HCT116 (cell line): ENCODE data around the gene MINK1. TPM values are rescaled to one million over a fixed set of nuclear protein-coding genes. Genes with fewer than 3 reads are reported as not detected.
A peak's percentile ranks its signal among the peaks of the same experiment; 100 is the strongest.

Experiments used
- ATAC-seq: fragments of 200-7000 bp; cut with Tn5 transposase; 2 replicates; pipeline ENCODE4 v1.9.1; 2020; ENCODE audit warnings: mild to moderate bottlenecking, moderate library complexity
- BruUV-seq: library from RNA; stranded (reverse); fragments of 400-500 nt; replicated peaks from 2 replicates; lab custom pipeline; 2021; lab: Mats Ljungman, UMichigan
- CTCF ChIA-PET: fragments of 300-600 bp; sonication (Branson Sonifier 250); formaldehyde crosslinking; loops from one replicate; lab custom pipeline; 2021; ENCODE audit warnings: antibody characterized with exemption; lab: Charles Lee
- POLR2A ChIA-PET: fragments of 300-600, 350-600 bp; sonication (Branson Sonifier 250); formaldehyde crosslinking; loops from one replicate; lab custom pipeline; 2021; ENCODE audit warnings: antibody characterized with exemption; lab: Charles Lee
- RAD21 ChIA-PET, 2 experiments: fragments of 300-600 bp; sonication (Branson Sonifier 250); formaldehyde crosslinking; loops; one replicate each; lab custom pipeline; 2023; ENCODE audit warnings: low total read pairs in 2 of 2; ENCODE audit not compliant: uncharacterized antibody in 2 of 2, unreplicated experiment in 2 of 2, low non-redundant PET in 1 of 2; lab: Charles Lee
- DNase-seq: peaks from one replicate; pipeline ENCODE4 v3.0.0-alpha.2; 2010; ENCODE audit warnings: low read depth, low spot score
- H2AFZ ChIP-seq: fragments of 200-600 bp; shearing (Covaris generic), sonication (generic); 2 replicates; pipeline ENCODE4 v1.6.1; 2017; ENCODE audit warnings: low read depth, mixed run types, mixed read lengths, antibody characterized with exemption, low read length; ENCODE audit not compliant: poor library complexity, severe bottlenecking
- H3K27ac ChIP-seq: 2 replicates; pipeline ENCODE4 v1.5.1; 2012; ENCODE audit warnings: low read depth, low read length
- H3K27me3 ChIP-seq: fragments of 200-600 bp; sonication (generic); 2 replicates; pipeline ENCODE4 v1.6.1; 2016; ENCODE audit warnings: mixed run types, low read length, mixed read lengths; ENCODE audit not compliant: insufficient read depth
- H3K36me3 ChIP-seq, 2 experiments: fragments of 200-500 bp in 1 of 2; fragments of 200-600 bp in 1 of 2; sonication (Bioruptor generic) in 1 of 2; sonication (generic) in 1 of 2; 2 replicates each; pipeline versions ENCODE4 v1.5.1 to v1.6.1; 2014 to 2016; ENCODE audit warnings: low read length in 2 of 2, inconsistent platforms in 1 of 2, mixed read lengths in 1 of 2, mixed run types in 1 of 2; ENCODE audit not compliant: insufficient read depth in 2 of 2, control insufficient read depth in 1 of 2
- H3K4me1 ChIP-seq, 2 experiments: fragments of 200-600 bp in 1 of 2; sonication (generic) in 1 of 2; 2 replicates each; pipeline versions ENCODE4 v1.5.1 to v1.6.1; 2012 to 2017; ENCODE audit warnings: low read length in 2 of 2, inconsistent platforms in 1 of 2, mild to moderate bottlenecking in 1 of 2, mixed read lengths in 1 of 2, mixed run types in 1 of 2, moderate library complexity in 1 of 2; ENCODE audit not compliant: insufficient read depth in 2 of 2, control insufficient read depth in 1 of 2
- H3K4me2 ChIP-seq: fragments of 200-600 bp; sonication (generic); 2 replicates; pipeline ENCODE4 v1.6.1; 2017; ENCODE audit warnings: mixed run types, low read length, mixed read lengths
- H3K4me3 ChIP-seq, 2 experiments: fragments of 200-600 bp in 1 of 2; sonication (generic) in 1 of 2; replicated peaks in 1 of 2; 2 replicates each; pipeline ENCODE4 v1.5.1; 2011 to 2016; ENCODE audit warnings: low read length in 2 of 2, control low read depth in 1 of 2, low read depth in 1 of 2, mild to moderate bottlenecking in 1 of 2, mixed read lengths in 1 of 2, mixed run types in 1 of 2
- H3K79me2 ChIP-seq: fragments of 200-600 bp; sonication (generic); 2 replicates; pipeline ENCODE4 v1.6.1; 2017; ENCODE audit warnings: mild to moderate bottlenecking, mixed run types, low read length, moderate library complexity, mixed read lengths; ENCODE audit not compliant: insufficient read depth
- H3K9ac ChIP-seq: fragments of 200-600 bp; sonication (generic); 2 replicates; pipeline ENCODE4 v1.6.1; 2016; ENCODE audit warnings: low read length, mixed read lengths
- H3K9me2 ChIP-seq: fragments of 200-600 bp; sonication (generic), shearing (Covaris generic); 2 replicates; pipeline ENCODE4 v1.6.1; 2017; ENCODE audit warnings: mixed run types, mild to moderate bottlenecking, moderate library complexity; ENCODE audit not compliant: insufficient read depth
- H3K9me3 ChIP-seq, 2 experiments: fragments of 200-500 bp in 1 of 2; fragments of 200-600 bp in 1 of 2; sonication (Bioruptor generic) in 1 of 2; sonication (generic) in 1 of 2; 2 replicates each; pipeline ENCODE4 v1.6.1; 2014 to 2017; ENCODE audit warnings: low read length in 2 of 2, mixed read lengths in 2 of 2, inconsistent platforms in 1 of 2, low read depth in 1 of 2, mild to moderate bottlenecking in 1 of 2, mixed run types in 1 of 2, moderate library complexity in 1 of 2; ENCODE audit not compliant: control insufficient read depth in 1 of 2, insufficient read depth in 1 of 2
- H4K20me1 ChIP-seq: fragments of 200-600 bp; sonication (generic), shearing (Covaris generic); 2 replicates; pipeline ENCODE4 v1.6.1; 2017; ENCODE audit warnings: mixed run types, mild to moderate bottlenecking, moderate library complexity; ENCODE audit not compliant: insufficient read depth
- EGR1 ChIP-seq: IDR thresholded peaks from 2 replicates; pipeline ENCODE4 v1.6.1; 2012; ENCODE audit warnings: low read depth
- ELF1 ChIP-seq: IDR thresholded peaks from 2 replicates; pipeline ENCODE4 v1.6.1; 2012; ENCODE audit warnings: low read depth, borderline replicate concordance
- EZH2phosphoT487 ChIP-seq: fragments of 200-600 bp; IDR thresholded peaks from 2 replicates; pipeline ENCODE4 v1.6.1; 2018; ENCODE audit warnings: antibody characterized with exemption, borderline replicate concordance
- JUND ChIP-seq: IDR thresholded peaks from 2 replicates; pipeline ENCODE4 v1.6.1; 2012
- MAX ChIP-seq: IDR thresholded peaks from 2 replicates; pipeline ENCODE4 v1.6.1; 2012
- POLR2A ChIP-seq: IDR thresholded peaks from 2 replicates; pipeline ENCODE4 v1.7.0; 2011; ENCODE audit warnings: borderline replicate concordance; ENCODE audit not compliant: insufficient read depth, insufficient read length; ENCODE audit errors: extremely low read depth
- POLR2AphosphoS5 ChIP-seq: IDR thresholded peaks from 2 replicates; pipeline ENCODE4 v1.6.1; 2011; ENCODE audit warnings: mild to moderate bottlenecking, low read depth, low read length, moderate library complexity
- RAD21 ChIP-seq: IDR thresholded peaks from 2 replicates; pipeline ENCODE4 v1.6.1; 2012; ENCODE audit warnings: low read depth, mild to moderate bottlenecking
- REST ChIP-seq: IDR thresholded peaks from 2 replicates; pipeline ENCODE4 v1.6.1; 2012; ENCODE audit warnings: low read depth
- TCF7L2 ChIP-seq: IDR thresholded peaks from 2 replicates; pipeline ENCODE4 v1.7.0; 2011; ENCODE audit warnings: borderline replicate concordance, inconsistent platforms; ENCODE audit not compliant: insufficient read depth, insufficient read length; ENCODE audit errors: extremely low read depth
- ZFX ChIP-seq: fragments of 450-650 bp; IDR thresholded peaks from 2 replicates; pipeline ENCODE4 v1.6.1; 2017
- ZNF274 ChIP-seq: fragments of 200-500 bp; sonication (Bioruptor generic); IDR thresholded peaks from 2 replicates; pipeline ENCODE4 v1.6.1; 2014; ENCODE audit warnings: mild to moderate bottlenecking, low read depth, low read length, inconsistent platforms
- intact Hi-C: fragments of 100-400 bp; cut with micrococcal nuclease; formaldehyde crosslinking; loops from 2 replicates; pipeline ENCODE4 v1.10.0; 2022
- total RNA-seq: library from RNA; stranded (reverse); gene quantifications from one replicate; pipeline ENCODE4 v1.2.1, GENCODE V29; 2021; ENCODE audit not compliant: unreplicated experiment

Gene MINK1
- total RNA-seq, 1 experiment from 2014 or later, result 85.2 TPM

DNA sequence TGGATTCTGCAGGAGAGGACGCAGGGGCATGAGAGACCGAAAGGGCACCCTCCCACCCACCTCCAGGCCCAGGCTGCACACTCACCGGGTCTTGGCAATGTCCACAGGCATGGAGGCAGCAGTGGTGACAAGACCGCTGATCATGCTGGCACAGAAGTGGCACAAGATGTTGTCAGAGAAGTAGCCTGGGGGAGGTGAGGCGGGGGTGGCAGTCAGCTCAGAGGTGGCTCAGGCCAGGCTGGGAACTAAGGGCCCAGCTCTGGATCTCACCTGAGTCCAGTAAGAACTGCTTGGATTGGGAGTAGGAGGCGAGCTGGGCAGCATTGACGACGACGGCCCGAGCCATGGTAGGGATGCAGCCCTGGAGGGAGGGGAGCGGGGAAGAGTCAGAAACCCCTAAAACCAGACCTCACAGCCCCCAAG is 104.9 kb downstream of the MINK1 start:
- H3K4me2 ChIP-seq, result peak overlapping the region; percentile 100
- CTCF ChIA-PET, result no interaction called here
- H3K4me1 ChIP-seq, result peaks cover 16 to 38% of the 10 kb centered on the region in 2 experiments
- no peaks in the 10 kb centered on the region for H3K9me2 ChIP-seq
- H3K36me3 ChIP-seq, result peaks cover 0 to 21% of the 10 kb centered on the region in 2 experiments; a peak in 1 of 4 replicates
- H3K79me2 ChIP-seq, result peaks cover 46% of the 10 kb centered on the region
- no peak overlapping the region for H2AFZ ChIP-seq
- no peaks in the 10 kb centered on the region for H3K9me3 ChIP-seq
- BruUV-seq, result no TSS peak
- intact Hi-C loops, result no loop called here
- H3K9ac ChIP-seq, result peak overlapping the region; percentile 96
- H3K27ac ChIP-seq, result no peak overlapping the region
- TF ChIP-seq EZH2phosphoT487, result no peak
- TF ChIP-seq ZFX, result no peak
- no peak for TF ChIP-seq JUND
- no peak for TF ChIP-seq RAD21
- TF ChIP-seq EGR1, result no peak
- TF ChIP-seq ZNF274, result no peak
- no peak for TF ChIP-seq POLR2A
- no peak for TF ChIP-seq REST
- no peak for TF ChIP-seq TCF7L2
- TF ChIP-seq MAX, result no peak
- no peak for TF ChIP-seq ELF1
- TF ChIP-seq POLR2AphosphoS5, result no peak
- DNase-seq, result no peak
- peak overlapping the region; percentile 86 to 93; a peak in 3 of 4 replicates for H3K4me3 ChIP-seq
- POLR2A ChIA-PET, result no interaction called here
- no peaks in the 10 kb centered on the region for H4K20me1 ChIP-seq
- no peak for ATAC-seq
- RAD21 ChIA-PET, result no interaction called here
- H3K27me3 ChIP-seq, result no peaks in the 10 kb centered on the region
